ENCODE data around the gene SLC25A1.

DNA sequence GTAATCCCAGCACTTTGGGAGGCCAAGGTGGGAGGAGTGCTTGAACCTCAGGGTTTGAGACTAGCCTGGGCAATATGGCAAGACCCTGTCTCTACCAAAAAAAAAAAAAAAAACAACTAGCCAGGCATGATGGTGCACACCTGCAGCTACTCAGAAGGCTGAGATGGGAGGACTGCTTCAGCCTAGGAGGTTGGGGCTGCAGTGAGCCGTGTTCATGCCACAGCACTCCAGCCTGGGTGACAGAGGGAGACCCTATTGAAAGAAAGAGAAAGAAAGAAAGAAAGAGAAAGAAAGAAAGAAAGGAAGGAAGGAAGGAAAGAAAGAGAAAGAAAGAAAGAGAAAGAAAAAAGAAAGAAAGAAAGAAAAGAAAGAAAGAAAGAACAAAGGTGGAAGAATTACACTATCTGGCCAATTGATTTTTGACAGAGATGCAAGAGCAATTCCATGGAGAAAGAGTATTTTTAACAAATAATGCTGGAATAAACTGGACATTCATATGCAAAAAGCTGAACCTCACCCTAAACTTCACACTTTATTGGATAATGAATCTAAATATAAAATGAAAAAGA is 33.9 kb upstream of the SLC25A1 start:
- TF ChIP-seq, protein P1, sequence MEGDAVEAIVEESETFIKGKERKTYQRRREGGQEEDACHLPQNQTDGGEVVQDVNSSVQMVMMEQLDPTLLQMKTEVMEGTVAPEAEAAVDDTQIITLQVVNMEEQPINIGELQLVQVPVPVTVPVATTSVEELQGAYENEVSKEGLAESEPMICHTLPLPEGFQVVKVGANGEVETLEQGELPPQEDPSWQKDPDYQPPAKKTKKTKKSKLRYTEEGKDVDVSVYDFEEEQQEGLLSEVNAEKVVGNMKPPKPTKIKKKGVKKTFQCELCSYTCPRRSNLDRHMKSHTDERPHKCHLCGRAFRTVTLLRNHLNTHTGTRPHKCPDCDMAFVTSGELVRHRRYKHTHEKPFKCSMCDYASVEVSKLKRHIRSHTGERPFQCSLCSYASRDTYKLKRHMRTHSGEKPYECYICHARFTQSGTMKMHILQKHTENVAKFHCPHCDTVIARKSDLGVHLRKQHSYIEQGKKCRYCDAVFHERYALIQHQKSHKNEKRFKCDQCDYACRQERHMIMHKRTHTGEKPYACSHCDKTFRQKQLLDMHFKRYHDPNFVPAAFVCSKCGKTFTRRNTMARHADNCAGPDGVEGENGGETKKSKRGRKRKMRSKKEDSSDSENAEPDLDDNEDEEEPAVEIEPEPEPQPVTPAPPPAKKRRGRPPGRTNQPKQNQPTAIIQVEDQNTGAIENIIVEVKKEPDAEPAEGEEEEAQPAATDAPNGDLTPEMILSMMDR (IDR thresholded peaks at IDR 0.05; ENCODE audit: poor library complexity): no peak
- TF ChIP-seq EZH2 (IDR thresholded peaks at IDR 0.05; ENCODE audit: borderline replicate concordance) (no peak), EZH2phosphoT487 (IDR thresholded peaks at IDR 0.05; ENCODE audit: low read depth, severe bottlenecking, unreplicated experiment) (no peak)
